Prostate gland (tissue), 2 donors: ENCODE measurements around the gene FAM83C. TPM values are rescaled to one million over a fixed set of nuclear protein-coding genes. Genes with fewer than 3 reads are reported as not detected.

Experiments used
- DNase-seq: peaks from one replicate; pipeline ENCODE4 v3.0.0-alpha.2; 2019; ENCODE audit warnings: low spot score
- H3K27ac ChIP-seq, 2 donors: fragments of 200-600 bp; sonication (generic); 2 replicates each; pipeline ENCODE4 v1.5.1; 2017 to 2019
- H3K27me3 ChIP-seq: fragments of 200-600 bp; sonication (generic); replicated peaks from 2 replicates; pipeline ENCODE4 v1.5.1; 2019; ENCODE audit not compliant: insufficient read depth
- H3K36me3 ChIP-seq, 2 donors: fragments of 200-600 bp; sonication (generic); 1 replicate in 1 of 2; 2 replicates in 1 of 2; pipeline versions ENCODE4 v1.5.1 to v1.8.1; 2017 to 2019
- H3K4me1 ChIP-seq: fragments of 200-600 bp; sonication (generic); replicated peaks from 2 replicates; pipeline ENCODE4 v1.5.1; 2019
- H3K4me3 ChIP-seq, 2 donors: fragments of 200-600 bp; sonication (generic); 2 replicates each; pipeline ENCODE4 v1.5.1; 2017 to 2019
- H3K9me3 ChIP-seq: fragments of 200-600 bp; sonication (generic); 2 replicates; pipeline ENCODE4 v1.5.1; 2017
- CTCF ChIP-seq, 4 experiments: fragments of 200-600 bp in 2 of 4; fragments of 450-650 bp in 2 of 4; sonication (generic) in 2 of 4; IDR thresholded peaks; 1 replicate in 3 of 4; 2 replicates in 1 of 4; pipeline ENCODE4 v1.5.1; 2016 to 2019; ENCODE audit warnings: antibody characterized with exemption in 4 of 4, mild to moderate bottlenecking in 2 of 4, moderate library complexity in 2 of 4
- POLR2A ChIP-seq: fragments of 450-650 bp; IDR thresholded peaks from one replicate; pipeline ENCODE4 v1.6.1; 2016; ENCODE audit warnings: antibody characterized with exemption, mild to moderate bottlenecking
- POLR2AphosphoS5 ChIP-seq: sonication (generic); formaldehyde crosslinking; IDR thresholded peaks from one replicate; pipeline ENCODE4 v1.6.1; 2017; ENCODE audit warnings: antibody characterized with exemption
- WGBS: methylation state at CpG from one replicate; pipeline ENCODE4 v1.1.5; 2018; 5-methylcytosine and 5-hydroxymethylcytosine counted together
- intact Hi-C: fragments of 100-400 bp; cut with DNase I; formaldehyde crosslinking; loops from one replicate; pipeline ENCODE4 v1.14.2; 2022
- total RNA-seq, 2 donors: library from RNA; depleted of rRNA; stranded (reverse); fragments of >200 nt; gene quantifications; one replicate each; pipeline ENCODE4 v1.1.0, GENCODE V29; 2016

Gene FAM83C
- total RNA-seq, 2 donors from 2014 or later: 0.28 to 0.36 TPM

- no peak overlapping the region for H3K27ac ChIP-seq
- H3K4me1 ChIP-seq: no peaks in the 10 kb centered on the region
- intact Hi-C loops: no loop called here
- TF ChIP-seq POLR2AphosphoS5 (no peak), CTCF (IDR thresholded peaks at IDR 0.05) (no peak), POLR2A (no peak)
- no peaks in the 10 kb centered on the region for H3K9me3 ChIP-seq
- no peaks in the 10 kb centered on the region for H3K36me3 ChIP-seq
- DNase-seq: no peak
- WGBS: 88% methylated on average over 2 of the region's 2 CpGs
- no peak overlapping the region for H3K4me3 ChIP-seq
- no peaks in the 10 kb centered on the region for H3K27me3 ChIP-seq
These were observed 51.4 kb downstream of the FAM83C start for GRCh38 chr20:35240811-35241293.

DNA sequence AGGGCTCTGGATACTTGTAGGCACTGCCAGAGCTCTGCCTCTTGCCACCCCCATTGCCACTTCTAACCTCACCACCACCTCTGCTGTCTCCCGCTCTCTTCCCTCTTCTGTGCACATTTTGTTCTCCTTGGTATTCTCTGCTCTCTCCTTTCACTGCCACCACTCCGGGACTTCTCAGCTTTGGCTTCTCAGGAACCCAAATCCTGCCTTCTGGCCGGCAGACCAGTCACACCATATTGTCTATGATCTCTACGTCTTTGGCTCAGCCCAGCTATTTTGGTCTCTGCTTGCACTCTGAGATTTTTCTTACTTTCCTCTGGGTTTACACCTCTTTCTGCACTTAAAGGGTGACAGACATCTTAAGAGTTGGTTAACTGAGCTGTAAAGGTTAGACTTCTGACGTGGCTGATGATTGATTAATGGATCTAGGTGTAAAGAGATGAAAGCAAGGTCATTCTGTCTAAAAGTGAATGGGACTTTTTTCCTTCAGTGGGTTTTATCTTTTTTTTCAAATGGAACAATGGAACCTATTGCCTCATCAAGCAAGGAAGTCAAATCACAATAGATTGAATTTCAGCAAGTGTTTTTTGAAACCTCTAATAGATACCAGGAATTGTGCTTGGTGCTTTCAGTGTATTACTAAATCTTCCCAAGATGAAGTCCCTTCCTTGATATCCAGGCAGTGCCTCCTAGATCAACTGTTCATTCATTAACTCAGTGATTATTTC, 52.0 kb downstream of the FAM83C start:
- no peak for DNase-seq
- H3K4me1 ChIP-seq: no peaks in the 10 kb centered on the region
- TF ChIP-seq CTCF (IDR thresholded peaks at IDR 0.05) (no peak), POLR2AphosphoS5 (no peak), POLR2A (no peak)
- H3K4me3 ChIP-seq: no peak overlapping the region
- H3K36me3 ChIP-seq: no peaks in the 10 kb centered on the region
- no peaks in the 10 kb centered on the region for H3K9me3 ChIP-seq
- H3K27me3 ChIP-seq: no peaks in the 10 kb centered on the region
- intact Hi-C loops: no loop called here
- 65% methylated on average over 5 of the region's 5 CpGs for WGBS
- no peak overlapping the region for H3K27ac ChIP-seq

DNA sequence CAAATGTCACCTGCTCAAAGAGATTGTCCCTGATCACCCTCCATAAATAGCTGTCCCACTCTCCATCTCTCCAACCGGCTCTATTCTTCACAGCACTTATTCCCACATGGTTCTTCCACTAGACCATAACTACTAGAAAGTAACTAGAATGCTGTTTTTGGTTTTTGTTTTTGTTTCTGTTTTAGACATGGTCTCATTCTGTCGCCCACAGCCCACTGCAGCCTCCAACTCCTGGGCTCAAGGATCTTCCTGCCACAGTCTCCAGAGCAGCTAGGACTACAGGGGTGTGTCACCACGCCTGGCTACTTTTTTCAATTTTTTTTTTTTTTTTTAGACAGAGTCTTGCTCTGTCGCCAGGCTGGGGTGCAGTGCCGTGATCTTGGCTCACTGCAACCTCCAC, 53.5 kb downstream of the FAM83C start:
- no peaks in the 10 kb centered on the region for H3K9me3 ChIP-seq
- DNase-seq: no peak
- no peaks in the 10 kb centered on the region for H3K27me3 ChIP-seq
- H3K4me3 ChIP-seq: no peak overlapping the region
- H3K36me3 ChIP-seq: no peaks in the 10 kb centered on the region
- intact Hi-C loops: no loop called here
- H3K4me1 ChIP-seq: no peaks in the 10 kb centered on the region
- 86% methylated on average over 5 of the region's 5 CpGs for WGBS
- TF ChIP-seq CTCF (IDR thresholded peaks at IDR 0.05): no peak
- TF ChIP-seq POLR2A: no peak
- no peak overlapping the region for H3K27ac ChIP-seq

DNA sequence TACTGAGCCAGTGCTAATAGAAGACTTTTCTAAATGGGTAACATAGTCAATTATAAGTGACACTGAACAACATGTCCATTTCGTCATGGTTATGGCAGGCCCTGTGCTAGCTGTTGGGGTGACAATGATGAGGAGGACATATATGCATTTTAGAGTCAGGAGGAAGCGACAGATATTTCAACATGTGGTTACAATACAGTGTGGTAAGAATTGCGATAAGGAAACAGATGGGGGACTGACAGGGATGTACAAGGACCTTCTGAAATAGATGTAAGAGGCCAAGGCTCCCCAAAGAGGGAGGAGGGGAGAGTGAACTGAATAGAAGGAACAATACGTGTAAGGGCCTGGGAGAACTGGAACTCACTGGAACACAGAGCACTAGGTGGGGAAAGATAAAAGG, 54.1 kb downstream of the FAM83C start:
- 88% methylated on average over 4 of the region's 4 CpGs for WGBS
- no peak overlapping the region for H3K27ac ChIP-seq
- no peaks in the 10 kb centered on the region for H3K36me3 ChIP-seq
- no peaks in the 10 kb centered on the region for H3K27me3 ChIP-seq
- no peaks in the 10 kb centered on the region for H3K4me1 ChIP-seq
- H3K4me3 ChIP-seq: no peak overlapping the region
- DNase-seq: no peak
- intact Hi-C loops: no loop called here
- TF ChIP-seq CTCF (IDR thresholded peaks at IDR 0.05) (no peak), POLR2AphosphoS5 (no peak), POLR2A (no peak)
- H3K9me3 ChIP-seq: no peaks in the 10 kb centered on the region

DNA sequence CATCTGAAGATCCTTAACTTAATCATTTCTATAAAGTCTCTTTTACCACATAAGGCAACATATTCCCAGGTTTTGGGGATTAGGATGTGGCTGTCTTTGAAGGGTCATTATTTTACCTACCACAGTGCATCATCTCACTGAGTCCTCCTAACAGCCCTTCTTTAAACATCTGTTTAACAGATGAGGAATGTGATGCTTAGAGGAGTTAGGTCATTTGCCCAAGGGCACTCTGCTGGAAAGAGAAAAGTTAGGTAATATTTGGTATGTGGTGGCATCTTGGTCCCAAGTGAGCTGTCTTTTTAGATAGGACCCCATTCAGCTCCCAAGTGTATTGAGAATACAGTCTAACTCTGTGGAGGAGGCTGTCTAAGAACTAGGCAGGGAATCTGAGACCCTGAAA, 54.7 kb downstream of the FAM83C start:
- H3K4me3 ChIP-seq: no peak overlapping the region
- H3K27ac ChIP-seq: no peak overlapping the region
- TF ChIP-seq POLR2A: no peak
- intact Hi-C loops: no loop called here
- DNase-seq: no peak
- H3K36me3 ChIP-seq: no peaks in the 10 kb centered on the region
- H3K9me3 ChIP-seq: no peaks in the 10 kb centered on the region
- H3K4me1 ChIP-seq: no peaks in the 10 kb centered on the region
- H3K27me3 ChIP-seq: no peaks in the 10 kb centered on the region
